Measurements from ENCODE around the gene TM2D1. TPM values are rescaled to one million over a fixed set of nuclear protein-coding genes. Genes with fewer than 3 reads are reported as not detected.
A peak's percentile ranks its signal among the peaks of the same experiment; 100 is the strongest.

The TM2D1 gene
- total RNA-seq, 1 donor from 2014 or later = 23.1 TPM

- peak overlapping the region; percentile 17 for H3K4me3 Mint-ChIP-seq (ENCODE audit: unreplicated experiment)
- H3K9me3 Mint-ChIP-seq (ENCODE audit: unreplicated experiment) = no peaks in the 10 kb centered on the region
- TF ChIP-seq, protein P1, sequence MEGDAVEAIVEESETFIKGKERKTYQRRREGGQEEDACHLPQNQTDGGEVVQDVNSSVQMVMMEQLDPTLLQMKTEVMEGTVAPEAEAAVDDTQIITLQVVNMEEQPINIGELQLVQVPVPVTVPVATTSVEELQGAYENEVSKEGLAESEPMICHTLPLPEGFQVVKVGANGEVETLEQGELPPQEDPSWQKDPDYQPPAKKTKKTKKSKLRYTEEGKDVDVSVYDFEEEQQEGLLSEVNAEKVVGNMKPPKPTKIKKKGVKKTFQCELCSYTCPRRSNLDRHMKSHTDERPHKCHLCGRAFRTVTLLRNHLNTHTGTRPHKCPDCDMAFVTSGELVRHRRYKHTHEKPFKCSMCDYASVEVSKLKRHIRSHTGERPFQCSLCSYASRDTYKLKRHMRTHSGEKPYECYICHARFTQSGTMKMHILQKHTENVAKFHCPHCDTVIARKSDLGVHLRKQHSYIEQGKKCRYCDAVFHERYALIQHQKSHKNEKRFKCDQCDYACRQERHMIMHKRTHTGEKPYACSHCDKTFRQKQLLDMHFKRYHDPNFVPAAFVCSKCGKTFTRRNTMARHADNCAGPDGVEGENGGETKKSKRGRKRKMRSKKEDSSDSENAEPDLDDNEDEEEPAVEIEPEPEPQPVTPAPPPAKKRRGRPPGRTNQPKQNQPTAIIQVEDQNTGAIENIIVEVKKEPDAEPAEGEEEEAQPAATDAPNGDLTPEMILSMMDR (IDR thresholded peaks at IDR 0.05; ENCODE audit: unreplicated experiment) = no peak
- no peak for DNase-seq (ENCODE audit: low spot score)
- H3K27ac Mint-ChIP-seq (ENCODE audit: unreplicated experiment) = peak overlapping the region; percentile 5
- peaks cover 5% of the 10 kb centered on the region for H3K27me3 Mint-ChIP-seq (ENCODE audit: unreplicated experiment)
- H3K4me1 Mint-ChIP-seq (ENCODE audit: unreplicated experiment) = peaks cover 14% of the 10 kb centered on the region
- peaks cover 4% of the 10 kb centered on the region for H3K36me3 Mint-ChIP-seq (ENCODE audit: low read depth, unreplicated experiment)
Observed at GRCh38 chr1:61743716-61744580, 19.0 kb upstream of the TM2D1 start.

GRCh38 chr1:61743431-61743705 lies 18.4 kb upstream of the TM2D1 start:
- Mint-ChIP-seq H3K36me3 (ENCODE audit: low read depth, unreplicated experiment) (peaks cover 4% of the 10 kb centered on the region), H3K4me3 (ENCODE audit: unreplicated experiment) (peak overlapping the region; percentile 90), H3K27me3 (ENCODE audit: unreplicated experiment) (peaks cover 5% of the 10 kb centered on the region), H3K27ac (ENCODE audit: unreplicated experiment) (no peak overlapping the region), H3K9me3 (ENCODE audit: unreplicated experiment) (no peaks in the 10 kb centered on the region), H3K4me1 (ENCODE audit: unreplicated experiment) (peaks cover 14% of the 10 kb centered on the region)
- DNase-seq (ENCODE audit: low spot score) = no peak
- TF ChIP-seq, protein P1 (IDR thresholded peaks at IDR 0.05; ENCODE audit: unreplicated experiment) = no peak

GRCh38 chr1:61742620-61743430 lies 17.9 kb upstream of the TM2D1 start:
- H3K4me1 Mint-ChIP-seq (ENCODE audit: unreplicated experiment) = peaks cover 14% of the 10 kb centered on the region
- DNase-seq (ENCODE audit: low spot score) = peak; percentile 44
- peaks cover 4% of the 10 kb centered on the region for H3K36me3 Mint-ChIP-seq (ENCODE audit: low read depth, unreplicated experiment)
- H3K27ac Mint-ChIP-seq (ENCODE audit: unreplicated experiment) = no peak overlapping the region
- H3K27me3 Mint-ChIP-seq (ENCODE audit: unreplicated experiment) = peaks cover 5% of the 10 kb centered on the region
- no peaks in the 10 kb centered on the region for H3K9me3 Mint-ChIP-seq (ENCODE audit: unreplicated experiment)
- peak overlapping the region; percentile 90 for H3K4me3 Mint-ChIP-seq (ENCODE audit: unreplicated experiment)
- TF ChIP-seq, protein P1 (IDR thresholded peaks at IDR 0.05; ENCODE audit: unreplicated experiment) = no peak

DNA sequence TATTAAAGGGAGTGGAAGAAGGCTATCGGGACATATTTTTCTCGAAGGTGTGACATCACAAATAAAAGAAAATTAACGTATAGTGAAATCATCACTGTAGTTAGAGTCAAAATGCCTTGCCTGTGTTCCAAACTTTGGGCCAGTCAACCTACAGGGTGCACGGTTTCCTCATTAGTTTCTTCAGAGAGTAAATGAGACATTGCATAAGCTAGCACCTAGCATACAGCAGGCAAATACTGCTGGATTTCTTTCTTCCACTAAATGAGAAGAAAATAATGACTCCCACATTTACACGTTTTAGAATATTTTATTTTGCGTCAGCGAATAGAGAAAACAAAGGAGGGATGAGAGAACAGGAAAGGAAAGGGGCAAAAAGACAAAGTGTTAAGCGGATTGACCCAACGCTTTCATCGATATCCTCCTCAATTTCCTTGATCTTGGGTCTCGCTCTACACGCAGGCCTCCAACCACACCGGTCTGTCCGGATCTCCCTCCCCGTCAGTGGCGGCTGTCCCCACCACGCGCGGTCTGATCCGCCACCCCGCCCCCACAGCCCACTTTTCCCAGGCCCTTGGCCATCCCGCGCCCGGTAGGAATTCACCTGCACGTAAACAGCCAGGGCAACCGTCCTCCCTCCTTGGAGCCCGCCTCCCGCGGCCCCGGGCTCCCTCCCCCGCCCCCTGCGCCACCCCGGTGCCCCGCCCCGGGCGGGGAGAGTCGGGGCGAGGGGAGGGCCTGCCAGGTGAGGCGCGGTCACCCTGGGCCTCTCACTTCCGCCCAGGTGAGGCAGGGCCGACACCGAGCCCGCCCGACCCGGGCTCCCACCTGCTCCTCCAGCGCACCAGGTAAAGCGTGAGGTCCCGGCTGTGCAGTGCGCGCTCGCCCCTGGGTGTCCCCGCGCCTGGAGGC lies 17.0 kb upstream of the TM2D1 start, which contains the start of gene PATJ:
TSS of gene PATJ (plus strand) at position 770 of the 909 bp plus-strand sequence. CDS start 20,413 bp downstream, outside the sequence.
- TF ChIP-seq, protein P1 (IDR thresholded peaks at IDR 0.05; ENCODE audit: unreplicated experiment) = no peak
- Mint-ChIP-seq H3K27ac (ENCODE audit: unreplicated experiment) (peak within 1 kb of the TSS; percentile 90), H3K27me3 (ENCODE audit: unreplicated experiment) (peaks cover 8% of the 10 kb centered on the region), H3K4me3 (ENCODE audit: unreplicated experiment) (peak within 1 kb of the TSS; percentile 97), H3K4me1 (ENCODE audit: unreplicated experiment) (peaks cover 14% of the 10 kb centered on the region), H3K9me3 (ENCODE audit: unreplicated experiment) (no peaks in the 10 kb centered on the region), H3K36me3 (ENCODE audit: low read depth, unreplicated experiment) (peaks cover 4% of the 10 kb centered on the region)
- peak; percentile 52 for DNase-seq (ENCODE audit: low spot score)

All from endothelial cell (in vitro differentiated cells).